Panc1 (cell line): ENCODE results near the gene TAS2R8. TPM values are rescaled to one million over a fixed set of nuclear protein-coding genes. Genes with fewer than 3 reads are reported as not detected.

Source experiments
- ATAC-seq: fragments of 200-7000 bp; cut with Tn5 transposase; 2 replicates; pipeline ENCODE4 v1.9.1; 2020; ENCODE audit warnings: mild to moderate bottlenecking, moderate library complexity
- BruUV-seq: library from RNA; stranded (reverse); fragments of 400-500 nt; replicated peaks from 2 replicates; lab custom pipeline; 2021; lab: Mats Ljungman, UMichigan
- CTCF ChIA-PET: fragments of 300-600 bp; sonication (Branson Sonifier 250); formaldehyde crosslinking; loops from one replicate; lab custom pipeline; 2022; ENCODE audit warnings: antibody characterized with exemption; lab: Charles Lee
- POLR2A ChIA-PET: fragments of 300-600 bp; sonication (Branson Sonifier 250); formaldehyde crosslinking; loops from one replicate; lab custom pipeline; 2022; ENCODE audit warnings: antibody characterized with exemption; lab: Charles Lee
- DNase-seq: peaks from one replicate; pipeline ENCODE4 v3.0.0-alpha.2; 2010; ENCODE audit warnings: low read depth, low spot score
- H3K27ac ChIP-seq: 2 replicates; pipeline ENCODE4 v1.5.1; 2011; ENCODE audit warnings: mild to moderate bottlenecking, low read length, inconsistent platforms
- H3K27me3 ChIP-seq: fragments of 200-500 bp; sonication (Bioruptor generic); 2 replicates; pipeline ENCODE4 v1.6.0; 2014; ENCODE audit warnings: low read length, inconsistent platforms; ENCODE audit not compliant: control insufficient read depth, insufficient read depth
- H3K36me3 ChIP-seq: fragments of 200-500 bp; sonication (Bioruptor generic); 2 replicates; pipeline ENCODE4 v1.5.1; 2014; ENCODE audit warnings: inconsistent platforms, mild to moderate bottlenecking, low read length, moderate library complexity; ENCODE audit not compliant: control insufficient read depth, insufficient read depth
- H3K4me1 ChIP-seq: 2 replicates; pipeline ENCODE4 v1.5.1; 2011; ENCODE audit warnings: inconsistent platforms, mild to moderate bottlenecking, low read length, moderate library complexity; ENCODE audit not compliant: control insufficient read depth, insufficient read depth
- H3K4me3 ChIP-seq, 2 experiments: 2 replicates each; pipeline ENCODE4 v1.5.1; 2011 to 2012; ENCODE audit warnings: low read depth in 2 of 2, low read length in 2 of 2, mild to moderate bottlenecking in 2 of 2, inconsistent platforms in 1 of 2, moderate library complexity in 1 of 2
- H3K9me3 ChIP-seq: fragments of 200-500 bp; sonication (Bioruptor generic); 2 replicates; pipeline ENCODE4 v1.5.1; 2014; ENCODE audit warnings: low read depth, mild to moderate bottlenecking, inconsistent platforms, low read length, moderate library complexity; ENCODE audit not compliant: control insufficient read depth, insufficient read depth
- CTCF ChIP-seq: fragments of 450-650 bp; IDR thresholded peaks from 2 replicates; pipeline ENCODE4 v1.5.1; 2017; ENCODE audit warnings: mild to moderate bottlenecking
- POLR2AphosphoS5 ChIP-seq: IDR thresholded peaks from 2 replicates; pipeline ENCODE4 v1.6.1; 2012; ENCODE audit warnings: mild to moderate bottlenecking, low read depth, low read length, moderate library complexity
- REST ChIP-seq, 2 experiments: IDR thresholded peaks; 2 replicates each; pipeline ENCODE4 v1.6.1; 2011 to 2012; ENCODE audit warnings: low read depth in 2 of 2, control low read depth in 1 of 2, low read length in 1 of 2, mild to moderate bottlenecking in 1 of 2, moderate library complexity in 1 of 2; ENCODE audit not compliant: insufficient read depth in 1 of 2
- SIN3A ChIP-seq: IDR thresholded peaks from 2 replicates; pipeline ENCODE4 v1.6.1; 2012; ENCODE audit warnings: low read depth, mild to moderate bottlenecking, low read length, moderate library complexity, borderline replicate concordance; ENCODE audit not compliant: insufficient read depth
- TCF7L2 ChIP-seq: IDR thresholded peaks from 2 replicates; pipeline ENCODE4 v1.6.1; 2011; ENCODE audit warnings: mild to moderate bottlenecking, low read depth, low read length, inconsistent platforms
- in situ Hi-C: cut with HindIII; loops from 2 replicates; pipeline ENCODE4 v1.10.0; 2016; ENCODE audit warnings: low sequenced_read_pairs, low pct_unique_long_range_greater_than_20kb
- intact Hi-C: fragments of 100-400 bp; cut with micrococcal nuclease; formaldehyde crosslinking; loops from one replicate; pipeline ENCODE4 v1.10.0; 2022; ENCODE audit not compliant: unreplicated experiment
- total RNA-seq: library from RNA; stranded (reverse); gene quantifications from one replicate; pipeline ENCODE4 v1.2.1, GENCODE V29; 2021; ENCODE audit not compliant: unreplicated experiment

TAS2R8 gene
- total RNA-seq, 1 experiment from 2014 or later = not detected

DNA sequence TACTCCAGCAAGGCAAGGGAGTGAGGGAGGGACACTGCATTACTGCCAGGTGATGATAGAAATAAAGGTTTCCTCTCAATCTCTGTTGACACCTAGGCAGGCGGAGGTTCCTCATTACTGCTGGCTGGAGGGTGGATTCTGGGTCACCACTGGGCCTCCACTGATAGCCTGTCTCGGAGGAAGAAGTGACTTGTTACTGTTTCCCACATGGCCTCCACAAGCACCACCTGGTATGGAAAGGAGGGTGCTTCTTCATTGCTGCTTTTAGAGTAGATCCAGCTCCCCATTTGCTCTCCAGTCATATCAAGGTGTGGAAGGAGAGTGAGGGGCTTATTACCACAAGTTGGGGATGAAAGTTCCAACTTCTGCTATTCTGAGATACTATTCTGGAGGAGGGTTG, 35.8 kb upstream of the TAS2R8 start:
- Histone ChIP-seq H3K27ac (no peak overlapping the region), H3K9me3 (no peaks in the 10 kb centered on the region), H3K4me1 (no peaks in the 10 kb centered on the region), H3K36me3 (no peaks in the 10 kb centered on the region), H3K4me3 (no peak overlapping the region), H3K27me3 (no peaks in the 10 kb centered on the region)
- BruUV-seq = no TSS peak
- ChIA-PET CTCF (no interaction called here), POLR2A (no interaction called here)
- ATAC-seq (no peak), DNase-seq (no peak)
- in situ Hi-C loops (no loop called here), intact Hi-C loops (no loop called here)
- TF ChIP-seq REST (IDR thresholded peaks at IDR 0.05; ENCODE audit: insufficient read depth in 1 of 2, low read depth in 2 of 2, low read length in 1 of 2) (no peak), SIN3A (no peak), CTCF (no peak), TCF7L2 (no peak), POLR2AphosphoS5 (no peak)

GRCh38 chr12:10838461-10838860, 31.4 kb upstream of the TAS2R8 start:
- ChIA-PET CTCF (no interaction called here), POLR2A (no interaction called here)
- H3K4me3 ChIP-seq = no peak overlapping the region
- H3K27ac ChIP-seq = no peak overlapping the region
- TF ChIP-seq TCF7L2 = no peak
- TF ChIP-seq REST (IDR thresholded peaks at IDR 0.05; ENCODE audit: insufficient read depth in 1 of 2, low read depth in 2 of 2, low read length in 1 of 2) = no peak
- in situ Hi-C loops = no loop called here
- intact Hi-C loops = no loop called here
- ATAC-seq (no peak), DNase-seq (no peak)
- BruUV-seq = no TSS peak
- no peaks in the 10 kb centered on the region for H3K36me3 ChIP-seq
- H3K9me3 ChIP-seq = no peaks in the 10 kb centered on the region
- H3K27me3 ChIP-seq = no peaks in the 10 kb centered on the region
- H3K4me1 ChIP-seq = no peaks in the 10 kb centered on the region
